Measurements from ENCODE around the gene GPD2.

GPD2 gene

GRCh38 chr2:156574112-156574511 is 137.9 kb downstream of the GPD2 start:
- H3K79me2 ChIP-seq (ENCODE audit: insufficient read depth, low read length): no peaks in the 10 kb centered on the region
- H3K4me2 ChIP-seq (ENCODE audit: insufficient read depth, low read length): no peak overlapping the region
- no peak overlapping the region for H3K27ac ChIP-seq (ENCODE audit: low read length)
- DNase-seq (no peak), ATAC-seq (ENCODE audit: insufficient read depth, low read depth) (no peak)
- no peaks in the 10 kb centered on the region for H4K20me1 ChIP-seq (ENCODE audit: insufficient read depth, low read length)
- H3K9me3 ChIP-seq (ENCODE audit: insufficient read depth, low read length, severe bottlenecking): no peaks in the 10 kb centered on the region
- H3K4me3 ChIP-seq (ENCODE audit: low read depth in 1 of 2, low read length in 2 of 2): no peak overlapping the region
- no peak overlapping the region for H3K9ac ChIP-seq (ENCODE audit: low read depth, low read length)
- no peaks in the 10 kb centered on the region; the same call in 1 of the 2 replicates for H3K36me3 ChIP-seq (ENCODE audit: insufficient read depth, low read length)
- no peaks in the 10 kb centered on the region for H3K27me3 ChIP-seq (ENCODE audit: insufficient read depth, low read length, poor library complexity)
- H2AFZ ChIP-seq (ENCODE audit: low read depth, low read length): no peak overlapping the region
- peaks cover 5% of the 10 kb centered on the region for H3K4me1 ChIP-seq (ENCODE audit: insufficient read depth, low read length)
- no peak for TF ChIP-seq EZH2 (IDR thresholded peaks at IDR 0.05; ENCODE audit: borderline replicate concordance, low read depth, low read length, severe bottlenecking)
- TF ChIP-seq, protein P1, sequence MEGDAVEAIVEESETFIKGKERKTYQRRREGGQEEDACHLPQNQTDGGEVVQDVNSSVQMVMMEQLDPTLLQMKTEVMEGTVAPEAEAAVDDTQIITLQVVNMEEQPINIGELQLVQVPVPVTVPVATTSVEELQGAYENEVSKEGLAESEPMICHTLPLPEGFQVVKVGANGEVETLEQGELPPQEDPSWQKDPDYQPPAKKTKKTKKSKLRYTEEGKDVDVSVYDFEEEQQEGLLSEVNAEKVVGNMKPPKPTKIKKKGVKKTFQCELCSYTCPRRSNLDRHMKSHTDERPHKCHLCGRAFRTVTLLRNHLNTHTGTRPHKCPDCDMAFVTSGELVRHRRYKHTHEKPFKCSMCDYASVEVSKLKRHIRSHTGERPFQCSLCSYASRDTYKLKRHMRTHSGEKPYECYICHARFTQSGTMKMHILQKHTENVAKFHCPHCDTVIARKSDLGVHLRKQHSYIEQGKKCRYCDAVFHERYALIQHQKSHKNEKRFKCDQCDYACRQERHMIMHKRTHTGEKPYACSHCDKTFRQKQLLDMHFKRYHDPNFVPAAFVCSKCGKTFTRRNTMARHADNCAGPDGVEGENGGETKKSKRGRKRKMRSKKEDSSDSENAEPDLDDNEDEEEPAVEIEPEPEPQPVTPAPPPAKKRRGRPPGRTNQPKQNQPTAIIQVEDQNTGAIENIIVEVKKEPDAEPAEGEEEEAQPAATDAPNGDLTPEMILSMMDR (IDR thresholded peaks at IDR 0.05; ENCODE audit: borderline replicate concordance, extremely low read depth, low read length, poor library complexity, severe bottlenecking): no peak

DNA sequence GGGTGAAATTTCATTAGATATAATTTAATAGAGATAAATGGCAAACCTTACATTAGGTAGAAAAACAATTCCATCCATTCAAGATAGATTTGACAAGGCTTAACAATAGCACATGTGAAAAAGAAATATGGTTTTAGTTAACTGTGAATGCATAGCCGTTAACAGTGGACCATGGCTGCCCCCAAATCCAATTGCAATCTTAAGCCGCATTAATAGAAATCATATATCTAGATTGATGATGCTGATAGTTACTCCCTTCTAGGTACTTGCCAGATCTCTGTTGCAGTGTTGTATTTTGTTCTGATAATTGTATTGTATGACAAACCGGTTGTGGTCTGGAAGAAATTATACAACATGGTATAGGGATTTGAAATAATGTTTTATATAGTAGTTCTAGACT is 139.8 kb downstream of the GPD2 start:
- H3K4me2 ChIP-seq (ENCODE audit: insufficient read depth, low read length): no peak overlapping the region
- no peak for DNase-seq

DNA sequence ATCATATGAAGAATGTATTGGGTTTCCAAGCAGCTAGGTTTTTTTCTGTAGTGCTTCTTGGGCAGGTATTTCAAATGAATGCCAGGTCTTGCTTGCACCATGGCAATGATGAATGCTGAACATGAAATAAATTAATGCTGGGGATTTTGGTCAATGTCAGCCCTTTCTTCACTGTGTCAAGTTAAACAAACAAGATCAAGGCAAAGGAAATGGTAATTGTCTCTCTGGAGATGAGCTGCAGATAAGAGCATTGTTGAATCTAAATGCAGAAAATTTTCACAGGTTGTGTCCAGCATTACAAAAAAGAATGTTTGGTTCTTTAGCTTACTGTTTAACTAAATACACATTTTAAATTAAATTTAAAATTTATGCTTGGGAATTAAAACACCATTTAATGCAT is 144.3 kb downstream of the GPD2 start:
- Histone ChIP-seq H3K9me3 (ENCODE audit: insufficient read depth, low read length, severe bottlenecking) (no peaks in the 10 kb centered on the region), H3K79me2 (ENCODE audit: insufficient read depth, low read length) (no peaks in the 10 kb centered on the region), H4K20me1 (ENCODE audit: insufficient read depth, low read length) (no peaks in the 10 kb centered on the region), H3K9ac (ENCODE audit: low read depth, low read length) (no peak overlapping the region), H2AFZ (ENCODE audit: low read depth, low read length) (no peak overlapping the region), H3K36me3 (ENCODE audit: insufficient read depth, low read length) (no peaks in the 10 kb centered on the region), H3K4me2 (ENCODE audit: insufficient read depth, low read length) (peak overlapping the region; percentile 13; the same call in 1 of the 2 replicates), H3K4me1 (ENCODE audit: insufficient read depth, low read length) (peaks cover 23% of the 10 kb centered on the region), H3K27me3 (ENCODE audit: insufficient read depth, low read length, poor library complexity) (no peaks in the 10 kb centered on the region), H3K4me3 (ENCODE audit: low read depth in 1 of 2, low read length in 2 of 2) (no peak overlapping the region), H3K27ac (ENCODE audit: low read length) (peak overlapping the region; percentile 23; the same call in 1 of the 2 replicates)
- DNase-seq (peak; percentile 12), ATAC-seq (ENCODE audit: insufficient read depth, low read depth) (peak; percentile 91)
- TF ChIP-seq, protein P1 (IDR thresholded peaks at IDR 0.05; ENCODE audit: borderline replicate concordance, extremely low read depth, low read length, poor library complexity, severe bottlenecking): no peak
- TF ChIP-seq EZH2 (IDR thresholded peaks at IDR 0.05; ENCODE audit: borderline replicate concordance, low read depth, low read length, severe bottlenecking): no peak

More for the DNA sequence above, 139.8 kb downstream of the GPD2 start:
- no peaks in the 10 kb centered on the region for H3K27me3 ChIP-seq (ENCODE audit: insufficient read depth, low read length, poor library complexity)
- H3K79me2 ChIP-seq (ENCODE audit: insufficient read depth, low read length): no peaks in the 10 kb centered on the region
- H4K20me1 ChIP-seq (ENCODE audit: insufficient read depth, low read length): no peaks in the 10 kb centered on the region
- peaks cover 15% of the 10 kb centered on the region for H3K4me1 ChIP-seq (ENCODE audit: insufficient read depth, low read length)
- H3K36me3 ChIP-seq (ENCODE audit: insufficient read depth, low read length): no peaks in the 10 kb centered on the region
- no peaks in the 10 kb centered on the region for H3K9me3 ChIP-seq (ENCODE audit: insufficient read depth, low read length, severe bottlenecking)
- no peak overlapping the region for H2AFZ ChIP-seq (ENCODE audit: low read depth, low read length)
- H3K9ac ChIP-seq (ENCODE audit: low read depth, low read length): no peak overlapping the region
- ATAC-seq (ENCODE audit: insufficient read depth, low read depth): no peak
- H3K27ac ChIP-seq (ENCODE audit: low read length): no peak overlapping the region
- no peak for TF ChIP-seq EZH2 (IDR thresholded peaks at IDR 0.05; ENCODE audit: borderline replicate concordance, low read depth, low read length, severe bottlenecking)
- TF ChIP-seq, protein P1 (IDR thresholded peaks at IDR 0.05; ENCODE audit: borderline replicate concordance, extremely low read depth, low read length, poor library complexity, severe bottlenecking): no peak
- H3K4me3 ChIP-seq (ENCODE audit: low read depth in 1 of 2, low read length in 2 of 2): no peak overlapping the region

GRCh38 chr2:156581280-156581679 is 145.1 kb downstream of the GPD2 start:
- H3K4me2 ChIP-seq (ENCODE audit: insufficient read depth, low read length): no peak overlapping the region
- no peak overlapping the region for H3K4me3 ChIP-seq (ENCODE audit: low read depth in 1 of 2, low read length in 2 of 2)
- H3K36me3 ChIP-seq (ENCODE audit: insufficient read depth, low read length): no peaks in the 10 kb centered on the region
- no peak overlapping the region for H3K27ac ChIP-seq (ENCODE audit: low read length)
- TF ChIP-seq, protein P1 (IDR thresholded peaks at IDR 0.05; ENCODE audit: borderline replicate concordance, extremely low read depth, low read length, poor library complexity, severe bottlenecking): no peak
- TF ChIP-seq EZH2 (IDR thresholded peaks at IDR 0.05; ENCODE audit: borderline replicate concordance, low read depth, low read length, severe bottlenecking): no peak
- H3K27me3 ChIP-seq (ENCODE audit: insufficient read depth, low read length, poor library complexity): no peaks in the 10 kb centered on the region
- no peaks in the 10 kb centered on the region for H4K20me1 ChIP-seq (ENCODE audit: insufficient read depth, low read length)
- H3K9ac ChIP-seq (ENCODE audit: low read depth, low read length): no peak overlapping the region
- no peaks in the 10 kb centered on the region for H3K9me3 ChIP-seq (ENCODE audit: insufficient read depth, low read length, severe bottlenecking)
- ATAC-seq (ENCODE audit: insufficient read depth, low read depth): 0 out of 3 replicates have a peak, but pooled peaks have one; percentile 32
- H2AFZ ChIP-seq (ENCODE audit: low read depth, low read length): no peak overlapping the region
- no peaks in the 10 kb centered on the region for H3K79me2 ChIP-seq (ENCODE audit: insufficient read depth, low read length)
- no peak for DNase-seq
- H3K4me1 ChIP-seq (ENCODE audit: insufficient read depth, low read length): peaks cover 23% of the 10 kb centered on the region

All from DND-41 (cell line).